LNCAP (cell line): ENCODE measurements around the gene MIS18BP1.

Experiments
- CTCF ChIP-seq: fragments of 450-650 bp; IDR thresholded peaks from 2 replicates; pipeline ENCODE4 v1.5.1; 2017; ENCODE audit warnings: mild to moderate bottlenecking

MIS18BP1 gene

GRCh38 chr14:45199230-45199629, 53.8 kb downstream of the MIS18BP1 start:
- TF ChIP-seq CTCF = no peak

- no peak for TF ChIP-seq CTCF
Measured at GRCh38 chr14:45198551-45198950, 54.5 kb downstream of the MIS18BP1 start.

- no peak for TF ChIP-seq CTCF
Measured at GRCh38 chr14:45194964-45195363, 58.0 kb downstream of the MIS18BP1 start.

- TF ChIP-seq CTCF = no peak
Measured at GRCh38 chr14:45185100-45185814, 67.7 kb downstream of the MIS18BP1 start.

GRCh38 chr14:45181806-45182205, 71.2 kb downstream of the MIS18BP1 start:
- TF ChIP-seq CTCF = no peak

- no peak for TF ChIP-seq CTCF
Measured at GRCh38 chr14:45181329-45181728, 71.7 kb downstream of the MIS18BP1 start.

GRCh38 chr14:45177076-45177475, 75.9 kb downstream of the MIS18BP1 start:
- no peak for TF ChIP-seq CTCF

GRCh38 chr14:45169906-45170305, 83.1 kb downstream of the MIS18BP1 start:
- TF ChIP-seq CTCF = no peak
